ENCODE measurements around the gene FARS2. TPM values are rescaled to one million over a fixed set of nuclear protein-coding genes. Genes with fewer than 3 reads are reported as not detected.

FARS2 gene
- total RNA-seq, 2 donors from 2014 or later: 16.2 to 18.3 TPM

- no peaks in the 10 kb centered on the region for H3K27me3 Mint-ChIP-seq (ENCODE audit: insufficient read depth)
- WGBS, 2 experiments (ENCODE audit: insufficient coverage in 1 of 2, insufficient read length in 1 of 2): 93 to 97% methylated on average over 9 to 13 of the region's 13 CpGs
- no peaks in the 10 kb centered on the region for H3K4me1 ChIP-seq (ENCODE audit: control insufficient read depth, insufficient read depth, low read length)
- H3K27ac Mint-ChIP-seq: no peak overlapping the region
- H3K9ac ChIP-seq (ENCODE audit: extremely low read depth, low read length, poor library complexity, severe bottlenecking): no peak overlapping the region
- H3K9me3 ChIP-seq (ENCODE audit: control insufficient read depth, low read length): peaks cover 4% of the 10 kb centered on the region
- H3K27me3 ChIP-seq (ENCODE audit: control insufficient read depth, insufficient read depth, low read length, poor library complexity, severe bottlenecking): no peaks in the 10 kb centered on the region
- H3K4me3 Mint-ChIP-seq: no peak overlapping the region
- H3K9me3 Mint-ChIP-seq: peaks cover 36% of the 10 kb centered on the region
- H3K36me3 ChIP-seq (ENCODE audit: control insufficient read depth, insufficient read depth, low read length): no peaks in the 10 kb centered on the region
- no peak overlapping the region for H3K4me3 ChIP-seq (ENCODE audit: low read length)
- no peaks in the 10 kb centered on the region for H3K4me1 Mint-ChIP-seq
- H3K27ac ChIP-seq (ENCODE audit: low read depth, low read length): no peak overlapping the region
- peaks cover 23% of the 10 kb centered on the region for H3K36me3 Mint-ChIP-seq (ENCODE audit: low read depth)
- no peak for DNase-seq
- no peak for TF ChIP-seq CTCF (conservative IDR thresholded peaks at IDR 0.05)
Observed at GRCh38 chr6:5693225-5694145, 432.2 kb downstream of the FARS2 start.

GRCh38 chr6:5695260-5696245, 434.2 kb downstream of the FARS2 start:
- H3K9me3 ChIP-seq (ENCODE audit: control insufficient read depth, low read length): peaks cover 4% of the 10 kb centered on the region
- H3K27ac Mint-ChIP-seq: no peak overlapping the region
- H3K9ac ChIP-seq (ENCODE audit: extremely low read depth, low read length, poor library complexity, severe bottlenecking): no peak overlapping the region
- no peak overlapping the region for H3K4me3 Mint-ChIP-seq
- TF ChIP-seq CTCF (conservative IDR thresholded peaks at IDR 0.05): no peak
- H3K27me3 Mint-ChIP-seq (ENCODE audit: insufficient read depth): no peaks in the 10 kb centered on the region
- WGBS, 2 experiments (ENCODE audit: insufficient coverage in 1 of 2, insufficient read length in 1 of 2): 85 to 100% methylated on average over 1 to 12 of the region's 12 CpGs
- peaks cover 3% of the 10 kb centered on the region for H3K4me1 Mint-ChIP-seq
- no peaks in the 10 kb centered on the region for H3K27me3 ChIP-seq (ENCODE audit: control insufficient read depth, insufficient read depth, low read length, poor library complexity, severe bottlenecking)
- no peaks in the 10 kb centered on the region for H3K36me3 ChIP-seq (ENCODE audit: control insufficient read depth, insufficient read depth, low read length)
- peaks cover 30% of the 10 kb centered on the region for H3K9me3 Mint-ChIP-seq
- no peak for DNase-seq
- no peak overlapping the region for H3K4me3 ChIP-seq (ENCODE audit: low read length)
- H3K27ac ChIP-seq (ENCODE audit: low read depth, low read length): no peak overlapping the region
- H3K36me3 Mint-ChIP-seq (ENCODE audit: low read depth): peaks cover 22% of the 10 kb centered on the region
- H3K4me1 ChIP-seq (ENCODE audit: control insufficient read depth, insufficient read depth, low read length): no peaks in the 10 kb centered on the region

GRCh38 chr6:5697508-5697907, 436.2 kb downstream of the FARS2 start:
- peaks cover 14% of the 10 kb centered on the region for H3K36me3 Mint-ChIP-seq (ENCODE audit: low read depth)
- no peaks in the 10 kb centered on the region for H3K9me3 ChIP-seq (ENCODE audit: control insufficient read depth, low read length)
- no peak for DNase-seq
- no peak overlapping the region for H3K4me3 ChIP-seq (ENCODE audit: low read length)
- H3K4me1 Mint-ChIP-seq: peaks cover 3% of the 10 kb centered on the region
- no peak overlapping the region for H3K27ac ChIP-seq (ENCODE audit: low read depth, low read length)
- H3K27ac Mint-ChIP-seq: no peak overlapping the region
- no peak overlapping the region for H3K9ac ChIP-seq (ENCODE audit: extremely low read depth, low read length, poor library complexity, severe bottlenecking)
- no peaks in the 10 kb centered on the region for H3K36me3 ChIP-seq (ENCODE audit: control insufficient read depth, insufficient read depth, low read length)
- TF ChIP-seq CTCF (conservative IDR thresholded peaks at IDR 0.05): no peak
- no peak overlapping the region for H3K4me3 Mint-ChIP-seq
- H3K27me3 Mint-ChIP-seq (ENCODE audit: insufficient read depth): no peaks in the 10 kb centered on the region
- peaks cover 11% of the 10 kb centered on the region for H3K9me3 Mint-ChIP-seq
- no peaks in the 10 kb centered on the region for H3K4me1 ChIP-seq (ENCODE audit: control insufficient read depth, insufficient read depth, low read length)
- H3K27me3 ChIP-seq (ENCODE audit: control insufficient read depth, insufficient read depth, low read length, poor library complexity, severe bottlenecking): no peaks in the 10 kb centered on the region
